Middle frontal gyrus (tissue), 1 donor: ENCODE data around the gene DUOX1.
"Not testable (repeated sequence)": the region's sequence is repeated elsewhere in the genome, so short reads cannot be mapped to it uniquely, and the experiment has no call there.

Source experiments
- DNase-seq: peaks from one replicate; pipeline ENCODE4 v3.0.0-alpha.2; 2015; ENCODE audit warnings: low spot score; ENCODE audit errors: extremely low spot score

DUOX1 gene

GRCh38 chr15:45121706-45122417 is 7.9 kb upstream of the DUOX1 start:
- no peak for DNase-seq

- no peak for DNase-seq
These were observed 7.1 kb upstream of the DUOX1 start for GRCh38 chr15:45122719-45123118.

GRCh38 chr15:45123397-45123796 is 6.4 kb upstream of the DUOX1 start:
- no peak for DNase-seq

- DNase-seq: no peak
These were observed 3.1 kb upstream of the DUOX1 start for GRCh38 chr15:45126535-45127158.

GRCh38 chr15:45128971-45129639 is 689 bp upstream of the DUOX1 start:
- DNase-seq: no peak

- DNase-seq: no peak
These were observed 652 bp downstream of the DUOX1 start for GRCh38 chr15:45130291-45131000.

- DNase-seq: no peak
These were observed 1.7 kb downstream of the DUOX1 start for GRCh38 chr15:45131510-45131909.

GRCh38 chr15:45132844-45133560 is 3.2 kb downstream of the DUOX1 start:
- DNase-seq: no peak

GRCh38 chr15:45133561-45133920 is 3.7 kb downstream of the DUOX1 start:
- no peak for DNase-seq

GRCh38 chr15:45134046-45134445 is 4.3 kb downstream of the DUOX1 start:
- DNase-seq: no peak

- no peak for DNase-seq
These were observed 5.1 kb downstream of the DUOX1 start for GRCh38 chr15:45134682-45135604.

GRCh38 chr15:45135705-45136377 is 6.0 kb downstream of the DUOX1 start:
- not testable (repeated sequence) for DNase-seq

GRCh38 chr15:45136378-45136764 is 6.6 kb downstream of the DUOX1 start:
- DNase-seq: no peak

GRCh38 chr15:45137703-45138102 is 7.9 kb downstream of the DUOX1 start:
- no peak for DNase-seq

- no peak for DNase-seq
These were observed 9.3 kb downstream of the DUOX1 start for GRCh38 chr15:45138814-45139765.

GRCh38 chr15:45139770-45140169 is 10.0 kb downstream of the DUOX1 start:
- DNase-seq: no peak

- no peak for DNase-seq
These were observed 10.9 kb downstream of the DUOX1 start for GRCh38 chr15:45140557-45141250.

- no peak for DNase-seq
These were observed 11.6 kb downstream of the DUOX1 start for GRCh38 chr15:45141386-45141785.
